Right atrium auricular region (tissue), 2 donors: Measurements from ENCODE around the gene PKP2. TPM values are rescaled to one million over a fixed set of nuclear protein-coding genes. Genes with fewer than 3 reads are reported as not detected.

Experiments
- DNase-seq: peaks from one replicate; pipeline ENCODE4 v3.0.0-alpha.2; 2019; ENCODE audit warnings: low spot score
- H3K27ac ChIP-seq, 2 donors: fragments of 200-600 bp; sonication (generic); 1 replicate in 1 of 2; 2 replicates in 1 of 2; pipeline ENCODE4 v1.5.1; 2016 to 2019
- H3K27me3 ChIP-seq, 2 donors: fragments of 200-600 bp; sonication (generic); one replicate each; pipeline versions ENCODE4 v1.5.1 to v1.6.0; 2017 to 2019
- H3K36me3 ChIP-seq: fragments of 200-600 bp; sonication (generic); one replicate; pipeline ENCODE4 v1.5.1; 2016
- H3K4me1 ChIP-seq, 2 donors: fragments of 200-600 bp; sonication (generic); one replicate each; pipeline versions ENCODE4 v1.5.1 to v1.6.0; 2017 to 2019
- H3K4me3 ChIP-seq, 2 donors: fragments of 200-600 bp; sonication (generic); 1 replicate in 1 of 2; 2 replicates in 1 of 2; pipeline ENCODE4 v1.5.1; 2017 to 2019; ENCODE audit warnings: mild to moderate bottlenecking in 1 of 2, moderate library complexity in 1 of 2
- H3K9me3 ChIP-seq, 2 donors: fragments of 200-600 bp; sonication (generic); one replicate each; pipeline ENCODE4 v1.5.1; 2019
- CTCF ChIP-seq, 2 donors: fragments of 200-600 bp; sonication (generic); IDR thresholded peaks; one replicate each; pipeline ENCODE4 v1.5.1; 2019; ENCODE audit warnings: antibody characterized with exemption in 2 of 2
- total RNA-seq, 2 donors: library from RNA; depleted of rRNA; stranded (reverse); fragments of >200 nt; gene quantifications; one replicate each; pipeline ENCODE4 v1.1.0, GENCODE V29; 2016

Gene PKP2
- total RNA-seq, 2 donors from 2014 or later, result 195 to 271 TPM

GRCh38 chr12:32804301-32804700, 92.3 kb downstream of the PKP2 start:
- no peak for DNase-seq
- Histone ChIP-seq H3K4me1 (peaks cover 0 to 4% of the 10 kb centered on the region in 2 donors), H3K4me3 (no peak overlapping the region), H3K9me3 (no peaks in the 10 kb centered on the region), H3K27ac (no peak overlapping the region), H3K27me3 (no peaks in the 10 kb centered on the region), H3K36me3 (peaks cover 50% of the 10 kb centered on the region)
- no peak for TF ChIP-seq CTCF (IDR thresholded peaks at IDR 0.05)

GRCh38 chr12:32801269-32801980, 95.2 kb downstream of the PKP2 start:
- no peaks in the 10 kb centered on the region for H3K27me3 ChIP-seq
- H3K4me3 ChIP-seq, result no peak overlapping the region
- TF ChIP-seq CTCF (IDR thresholded peaks at IDR 0.05), result no peak
- H3K27ac ChIP-seq, result no peak overlapping the region
- H3K4me1 ChIP-seq, result no peaks in the 10 kb centered on the region
- DNase-seq, result no peak
- H3K36me3 ChIP-seq, result peaks cover 36% of the 10 kb centered on the region
- no peaks in the 10 kb centered on the region for H3K9me3 ChIP-seq

- Histone ChIP-seq H3K9me3 (no peaks in the 10 kb centered on the region), H3K4me1 (no peaks in the 10 kb centered on the region), H3K36me3 (peaks cover 41% of the 10 kb centered on the region), H3K27me3 (no peaks in the 10 kb centered on the region), H3K4me3 (no peak overlapping the region), H3K27ac (no peak overlapping the region)
- no peak for TF ChIP-seq CTCF (IDR thresholded peaks at IDR 0.05)
- DNase-seq, result no peak
Observed at GRCh38 chr12:32794281-32794680, 102.3 kb downstream of the PKP2 start.

GRCh38 chr12:32789916-32790315, 106.7 kb downstream of the PKP2 start:
- Histone ChIP-seq H3K36me3 (peaks cover 40% of the 10 kb centered on the region), H3K4me1 (no peaks in the 10 kb centered on the region), H3K27me3 (no peaks in the 10 kb centered on the region), H3K4me3 (no peak overlapping the region), H3K27ac (no peak overlapping the region), H3K9me3 (no peaks in the 10 kb centered on the region)
- no peak for DNase-seq
- TF ChIP-seq CTCF (IDR thresholded peaks at IDR 0.05), result no peak

GRCh38 chr12:32789446-32789845, 107.1 kb downstream of the PKP2 start:
- no peak overlapping the region for H3K4me3 ChIP-seq
- H3K27ac ChIP-seq, result no peak overlapping the region
- no peaks in the 10 kb centered on the region for H3K4me1 ChIP-seq
- TF ChIP-seq CTCF (IDR thresholded peaks at IDR 0.05), result no peak
- no peaks in the 10 kb centered on the region for H3K9me3 ChIP-seq
- no peaks in the 10 kb centered on the region for H3K27me3 ChIP-seq
- DNase-seq, result no peak
- H3K36me3 ChIP-seq, result peaks cover 35% of the 10 kb centered on the region

- no peak for TF ChIP-seq CTCF (IDR thresholded peaks at IDR 0.05)
- Histone ChIP-seq H3K27ac (no peak overlapping the region), H3K27me3 (no peaks in the 10 kb centered on the region), H3K36me3 (peaks cover 34% of the 10 kb centered on the region), H3K4me3 (no peak overlapping the region), H3K9me3 (no peaks in the 10 kb centered on the region), H3K4me1 (no peaks in the 10 kb centered on the region)
- DNase-seq, result no peak
Observed at GRCh38 chr12:32788405-32788804, 108.2 kb downstream of the PKP2 start.
